ENCODE results near the gene ARL15.
A peak's percentile ranks its signal among the peaks of the same experiment; 100 is the strongest.

Gene ARL15

DNA sequence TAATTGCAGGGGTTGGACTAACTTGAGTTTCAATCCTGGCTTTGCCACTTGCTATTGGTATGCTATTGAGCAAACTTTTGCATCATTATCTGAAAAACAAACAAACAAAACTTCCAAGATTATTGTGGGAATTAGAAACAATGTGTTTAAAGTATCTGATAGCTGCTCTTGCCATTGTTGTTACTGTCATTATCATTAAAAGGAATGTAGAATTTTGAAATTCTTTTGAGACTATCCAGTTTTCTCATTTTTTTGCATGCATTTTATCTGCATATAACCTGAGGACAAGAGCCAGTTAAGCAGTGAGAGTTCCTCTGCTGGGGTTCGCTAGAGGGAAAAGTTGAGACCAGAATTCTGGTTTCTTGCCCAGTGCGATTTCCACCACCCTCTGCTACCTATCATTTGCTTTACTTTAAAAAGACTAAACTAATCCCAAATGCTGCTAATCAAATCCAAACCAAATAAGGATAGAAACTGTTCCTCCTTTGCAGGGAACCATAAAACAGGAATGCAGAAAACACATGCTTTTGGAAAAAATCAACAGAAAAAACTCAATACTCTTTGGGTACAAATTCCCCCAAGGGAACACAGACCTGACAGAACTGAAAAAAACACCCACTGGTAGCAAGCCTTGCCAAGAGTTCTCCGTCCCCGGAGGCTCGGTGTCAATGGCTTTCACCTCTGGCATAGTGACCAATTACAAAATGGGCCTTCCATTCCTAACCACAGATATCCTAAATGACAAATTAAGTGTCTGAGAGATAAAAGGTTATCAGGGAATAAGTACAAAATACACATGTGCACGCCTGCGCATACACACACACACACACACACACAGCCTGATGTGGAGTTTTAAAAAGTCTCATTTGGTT, 373.7 kb downstream of the ARL15 start:
- no peak for DNase-seq (ENCODE audit: low read depth)

DNA sequence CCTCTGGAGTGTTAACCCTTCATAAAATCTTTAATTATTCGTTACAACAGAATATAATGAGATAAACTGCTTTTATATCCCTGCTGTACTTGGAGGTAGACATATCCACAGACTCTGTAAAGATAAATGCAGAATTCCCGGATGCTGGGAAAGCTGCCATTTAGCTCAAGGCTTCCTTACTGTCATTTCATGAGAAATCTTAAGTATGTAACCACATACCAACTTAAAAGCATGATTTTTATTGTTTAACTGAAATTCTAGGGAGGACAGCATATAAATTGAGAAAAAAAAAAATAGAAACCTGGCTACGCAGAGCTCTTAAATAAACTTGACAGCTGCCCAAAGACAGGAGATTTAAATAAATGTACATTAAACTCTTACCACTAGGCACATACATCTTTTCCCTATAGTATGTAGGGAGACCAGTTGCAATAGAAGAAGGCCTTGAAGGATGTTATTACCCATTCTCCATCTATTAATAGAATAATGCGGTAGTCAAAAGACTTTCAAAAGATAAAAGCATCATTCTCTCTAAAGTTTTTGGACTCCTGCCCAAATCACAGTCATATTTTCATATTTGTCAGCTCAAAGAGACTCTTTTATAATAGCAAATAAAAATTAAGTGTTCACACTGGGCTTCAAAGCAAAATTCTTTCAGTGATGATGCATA, 376.1 kb downstream of the ARL15 start:
- DNase-seq (ENCODE audit: low read depth) = peak; percentile 27

DNA sequence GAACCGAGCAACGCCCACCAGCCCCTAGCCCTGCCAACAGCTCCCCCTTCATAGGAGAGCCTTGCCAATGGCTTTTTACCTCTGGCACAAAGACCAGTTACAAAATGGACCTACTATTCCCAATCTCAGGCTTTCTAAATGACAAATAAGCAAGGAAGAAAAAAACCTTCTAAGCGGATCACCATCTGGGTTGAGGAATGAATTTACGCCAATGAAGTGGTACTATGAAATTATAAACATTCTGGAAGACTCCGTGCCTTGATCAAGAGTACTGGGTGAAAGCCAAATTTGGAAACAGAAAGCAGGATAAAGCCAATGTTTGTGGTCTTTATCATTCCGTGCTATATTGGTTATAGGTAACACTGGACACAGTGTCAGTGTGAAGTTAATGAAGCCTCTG, 378.0 kb downstream of the ARL15 start:
- DNase-seq (ENCODE audit: low read depth) = no peak

DNA sequence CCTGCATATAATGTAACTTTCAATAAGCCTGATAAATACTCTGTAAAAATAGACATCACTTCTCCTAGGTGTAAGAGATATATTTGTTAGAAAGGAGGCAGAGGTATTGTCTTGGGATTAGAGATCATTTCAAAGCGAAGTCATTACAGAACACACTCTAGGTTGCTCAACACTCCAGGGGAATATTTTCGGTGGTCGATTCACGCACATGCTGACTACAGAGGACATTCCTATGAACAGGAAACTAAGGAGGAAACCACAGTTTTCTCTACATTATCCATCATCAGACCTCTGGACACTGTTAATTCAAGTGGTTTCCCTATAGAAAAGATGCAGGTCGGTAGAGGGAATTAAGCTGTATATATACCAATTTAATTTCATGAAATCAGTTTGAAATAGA, 379.9 kb downstream of the ARL15 start:
- peak; percentile 46 for DNase-seq (ENCODE audit: low read depth)

DNA sequence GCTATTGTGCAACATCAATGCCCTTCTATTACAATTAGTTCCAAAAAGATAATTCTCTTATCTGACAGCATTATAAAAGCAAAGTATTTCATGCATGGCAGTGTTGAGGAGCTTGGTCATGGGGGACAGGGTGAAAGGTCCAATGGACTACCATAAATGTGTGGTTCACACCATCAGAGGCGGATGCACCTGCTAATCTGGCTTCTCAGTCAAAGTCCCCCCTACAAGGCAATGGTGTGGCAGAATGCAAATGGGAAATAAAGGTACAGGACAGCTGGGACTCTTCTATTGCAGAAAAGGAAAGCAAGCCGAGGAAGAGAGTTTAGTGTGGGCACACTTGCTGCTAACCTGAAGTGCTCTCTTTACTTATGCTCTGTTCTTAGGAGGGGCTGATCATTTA, 380.8 kb downstream of the ARL15 start:
- DNase-seq (ENCODE audit: low read depth) = no peak

DNA sequence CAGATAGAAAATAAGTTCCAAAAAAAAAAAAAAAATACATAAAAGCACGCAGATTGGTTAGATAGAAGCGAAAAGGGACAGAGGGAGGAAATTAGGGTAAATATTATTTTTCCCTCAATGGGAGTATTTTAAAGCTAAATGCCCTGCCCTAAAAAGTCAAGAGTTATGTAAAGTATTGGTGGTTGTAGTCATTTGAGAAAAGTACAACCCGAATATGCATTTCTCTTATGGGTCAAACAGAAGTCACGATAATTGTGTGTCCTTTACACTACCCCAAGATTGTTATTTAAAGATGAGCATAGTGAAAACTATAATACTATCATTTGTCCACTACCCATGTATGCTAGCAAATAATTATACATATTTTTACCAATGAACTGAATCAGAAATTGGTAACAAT, 381.2 kb downstream of the ARL15 start:
- no peak for DNase-seq (ENCODE audit: low read depth)

DNA sequence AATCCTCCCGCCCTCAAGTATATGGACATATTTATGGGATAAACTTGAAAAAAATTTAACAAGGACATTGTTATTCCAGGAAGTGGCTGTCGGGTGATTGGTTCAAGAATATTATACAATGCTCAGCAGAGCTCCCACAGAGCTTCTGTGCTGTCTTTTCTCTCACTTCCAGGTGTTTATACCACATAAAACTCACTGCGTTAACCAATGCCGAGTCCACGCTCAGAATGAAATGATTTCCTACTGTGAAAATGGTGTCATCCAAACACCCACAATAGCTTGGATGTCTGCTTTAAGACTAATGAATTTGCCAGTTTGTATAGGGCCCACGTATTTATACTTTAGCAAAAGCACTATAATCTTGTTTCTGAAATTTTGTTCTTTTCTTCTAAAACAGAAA, 381.7 kb downstream of the ARL15 start:
- no peak for DNase-seq (ENCODE audit: low read depth)

DNA sequence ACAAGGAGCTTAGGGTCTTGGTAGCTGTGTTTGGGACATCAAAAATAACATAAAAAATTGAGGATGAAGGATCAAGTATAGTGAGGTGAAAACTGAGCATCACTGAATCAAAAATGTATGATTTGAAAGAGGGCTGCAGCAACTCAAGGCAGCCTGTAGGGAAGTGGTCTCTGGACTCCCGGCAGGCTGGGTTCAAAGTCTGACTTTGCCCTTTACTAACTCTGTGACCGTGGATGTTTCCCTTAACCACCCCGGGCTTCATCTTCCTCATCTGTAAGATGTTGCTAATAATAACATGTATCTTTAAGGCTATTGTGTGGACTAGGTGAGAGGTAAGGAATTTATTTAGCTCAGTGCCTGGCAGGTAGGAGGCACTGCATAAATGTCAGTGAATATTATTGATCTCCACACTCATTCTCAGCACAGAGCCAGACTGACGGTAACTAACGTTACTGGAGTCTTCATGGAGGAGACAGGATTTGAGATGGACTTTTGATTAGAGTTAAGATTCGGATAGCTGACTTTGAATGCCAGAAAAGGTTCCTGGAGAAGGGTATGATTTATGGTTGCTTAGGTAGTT, 382.6 kb downstream of the ARL15 start:
- DNase-seq (ENCODE audit: low read depth) = no peak

DNA sequence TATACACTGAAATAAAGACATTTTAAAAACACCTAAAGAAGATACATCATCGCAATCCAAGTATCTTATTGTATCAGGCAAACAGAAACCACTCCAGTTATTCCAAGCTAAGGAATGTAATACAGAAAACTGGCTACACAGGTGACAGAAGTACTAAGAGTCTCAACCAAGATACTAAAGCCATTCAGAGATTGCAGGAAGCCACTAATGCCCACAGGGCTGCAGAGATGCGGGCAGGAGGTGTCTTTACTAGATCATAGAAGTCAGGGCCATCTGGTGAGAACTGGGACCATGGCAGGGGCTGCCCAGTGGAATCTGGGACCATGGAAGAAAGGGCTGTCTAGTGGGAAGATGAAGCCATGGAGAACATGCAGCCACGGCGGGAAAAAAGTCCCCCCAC, 384.3 kb downstream of the ARL15 start:
- no peak for DNase-seq (ENCODE audit: low read depth)

DNA sequence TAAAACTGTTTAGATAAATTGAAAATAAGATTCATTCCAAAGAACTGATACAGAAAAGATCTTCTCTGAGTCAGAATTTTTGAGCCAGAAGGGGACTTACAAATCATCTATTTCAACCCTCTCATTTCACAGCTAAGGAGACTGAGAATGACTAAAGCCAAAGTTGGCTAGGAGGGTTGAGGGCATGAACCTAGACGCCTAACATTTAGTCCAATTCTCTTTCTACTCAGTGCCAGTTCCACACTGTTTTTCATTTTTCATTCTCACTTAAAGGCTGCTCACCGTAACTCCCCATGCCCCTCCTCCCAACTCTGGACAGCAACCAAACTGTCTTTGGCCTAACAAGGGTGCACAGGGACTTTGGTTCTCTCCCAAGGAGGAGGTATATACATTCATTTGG, 386.0 kb downstream of the ARL15 start:
- no peak for DNase-seq (ENCODE audit: low read depth)

DNA sequence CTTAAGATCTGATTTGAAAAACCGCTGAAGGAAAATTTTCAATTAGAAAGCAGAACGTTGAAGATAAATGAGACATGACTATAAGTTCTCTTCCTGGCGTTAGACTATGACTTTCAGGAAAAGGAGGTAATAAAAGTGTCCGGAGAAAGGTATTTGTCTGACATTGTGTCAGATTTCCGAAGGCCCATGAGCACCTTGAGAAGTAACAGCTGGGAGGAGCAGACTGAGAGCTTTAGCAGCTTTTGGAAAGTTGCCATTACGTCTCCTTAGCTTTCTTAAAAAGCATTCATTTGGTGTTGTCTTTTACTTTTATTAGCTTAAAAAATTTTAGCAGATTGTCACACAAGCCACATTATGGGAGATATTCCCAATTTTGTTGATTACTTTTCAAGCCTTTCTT, 386.4 kb downstream of the ARL15 start:
- no peak for DNase-seq (ENCODE audit: low read depth)

DNA sequence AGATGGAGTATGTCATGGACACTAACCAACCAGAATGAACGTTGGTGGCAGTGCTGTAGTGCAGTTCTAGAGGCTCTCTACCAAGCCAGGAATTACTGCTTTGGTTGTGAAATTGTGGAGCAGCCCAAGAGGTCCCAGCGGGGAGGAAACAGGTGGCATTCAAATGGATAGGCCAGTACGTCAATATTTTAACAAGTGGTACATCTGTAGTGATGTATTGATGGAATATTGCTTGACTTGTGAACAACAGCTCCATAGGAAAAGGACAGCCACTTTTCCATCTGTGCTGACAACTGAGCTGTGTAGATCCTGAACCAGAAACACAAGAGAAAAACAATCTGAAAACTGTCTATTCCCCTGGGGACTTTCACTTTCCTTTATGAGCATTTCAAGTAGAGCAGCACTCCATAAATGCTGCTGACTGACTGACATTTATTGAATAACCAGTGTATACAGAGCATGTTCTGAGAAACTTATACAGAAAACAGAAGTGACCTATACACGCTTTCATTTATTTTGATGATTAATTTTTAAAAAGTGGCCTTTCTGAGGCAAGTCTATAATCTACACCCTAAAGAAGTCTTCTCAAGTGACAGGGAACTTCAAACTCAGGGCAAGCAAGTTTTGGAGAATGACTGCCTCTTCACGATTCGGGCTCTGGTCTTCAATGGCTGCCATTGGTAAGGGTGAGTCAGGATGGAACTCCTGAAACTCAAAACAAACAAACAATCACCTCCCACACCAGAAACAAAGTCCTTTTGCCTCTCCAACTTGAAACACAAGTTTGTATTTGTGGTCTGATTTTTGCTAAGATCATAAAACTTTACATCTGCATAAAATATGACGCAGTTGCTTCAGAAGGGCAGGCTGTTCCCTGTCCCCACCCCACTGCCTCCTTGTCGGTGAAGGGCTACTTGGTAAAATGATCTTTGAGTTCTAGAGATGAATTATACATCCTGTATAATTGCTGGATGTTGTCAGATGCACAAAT, 387.6 kb downstream of the ARL15 start:
- no peak for DNase-seq (ENCODE audit: low read depth)

DNA sequence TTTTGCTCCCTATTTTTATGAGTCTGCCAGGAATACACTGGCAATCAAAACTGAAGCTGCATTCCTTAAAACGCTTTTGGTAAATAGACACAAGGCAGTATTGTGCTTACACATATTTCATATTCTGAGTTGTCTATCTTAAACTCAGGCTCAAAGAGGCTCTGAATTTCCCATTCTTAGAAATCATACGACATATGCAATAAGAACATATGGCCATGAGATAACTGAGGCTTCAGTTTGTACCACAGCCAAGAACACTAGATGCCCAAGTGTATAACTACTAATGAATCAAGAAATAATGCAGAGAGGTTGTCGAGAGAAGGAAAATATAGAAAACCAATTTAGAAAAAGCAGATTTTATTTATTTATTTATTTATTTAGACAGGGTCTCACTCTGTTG, 392.5 kb downstream of the ARL15 start:
- DNase-seq (ENCODE audit: low read depth) = no peak

DNA sequence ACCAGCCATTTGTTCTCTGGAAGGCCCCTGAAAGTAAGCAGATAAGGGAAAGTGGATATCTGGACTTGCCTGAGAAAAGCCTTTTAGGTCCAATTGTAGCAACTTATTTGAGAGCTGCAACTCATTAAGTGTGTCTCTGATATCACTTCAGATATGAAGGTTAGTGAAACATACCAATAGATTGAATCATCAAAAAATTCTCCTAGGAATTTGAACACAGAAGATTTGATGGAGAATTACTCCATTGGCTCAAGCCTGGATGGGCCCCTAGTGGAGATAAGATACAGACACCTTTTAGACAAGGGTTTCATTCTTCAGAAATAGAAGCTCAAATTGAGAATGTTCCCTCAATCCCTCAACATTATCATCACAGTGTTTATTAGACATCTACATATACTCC, 393.3 kb downstream of the ARL15 start:
- DNase-seq (ENCODE audit: low read depth) = peak; percentile 40

DNA sequence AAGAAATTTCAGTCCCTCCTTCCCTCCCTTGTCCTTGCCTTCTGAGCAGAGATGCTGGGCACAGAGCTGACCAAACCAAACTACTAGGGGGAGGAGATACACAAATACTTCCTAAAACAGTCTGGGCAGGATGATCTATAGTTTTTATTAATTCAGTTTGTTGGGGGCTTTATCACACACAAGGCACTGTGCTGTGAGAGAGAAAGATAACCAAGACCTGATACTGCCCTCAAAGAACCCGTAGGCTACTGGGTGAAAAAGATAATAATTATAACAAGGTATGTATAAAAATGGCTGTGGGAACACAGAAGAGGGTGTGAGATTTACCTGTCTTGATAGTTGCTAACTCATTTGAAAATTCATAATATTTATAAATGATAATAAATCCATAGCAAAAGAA, 395.3 kb downstream of the ARL15 start:
- no peak for DNase-seq (ENCODE audit: low read depth)

DNA sequence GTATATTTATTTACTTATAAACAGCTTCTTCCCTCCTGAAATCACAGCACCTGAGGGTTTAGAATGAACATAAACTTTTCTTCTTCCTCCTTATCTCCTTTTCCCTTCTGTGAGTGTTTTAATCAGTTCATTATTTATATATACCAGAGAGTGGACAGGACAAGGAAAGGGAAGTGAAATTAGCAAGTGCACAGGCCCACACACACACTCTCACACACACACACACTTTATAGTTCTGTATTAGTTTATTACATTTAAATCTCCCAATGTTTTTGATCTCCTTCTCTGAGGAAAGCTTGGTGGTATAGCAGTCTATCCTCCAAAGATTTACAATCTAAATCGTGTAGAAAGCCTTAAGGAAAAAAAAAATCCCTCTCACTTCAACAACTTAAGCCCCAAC, 396.4 kb downstream of the ARL15 start:
- no peak for DNase-seq (ENCODE audit: low read depth)

DNA sequence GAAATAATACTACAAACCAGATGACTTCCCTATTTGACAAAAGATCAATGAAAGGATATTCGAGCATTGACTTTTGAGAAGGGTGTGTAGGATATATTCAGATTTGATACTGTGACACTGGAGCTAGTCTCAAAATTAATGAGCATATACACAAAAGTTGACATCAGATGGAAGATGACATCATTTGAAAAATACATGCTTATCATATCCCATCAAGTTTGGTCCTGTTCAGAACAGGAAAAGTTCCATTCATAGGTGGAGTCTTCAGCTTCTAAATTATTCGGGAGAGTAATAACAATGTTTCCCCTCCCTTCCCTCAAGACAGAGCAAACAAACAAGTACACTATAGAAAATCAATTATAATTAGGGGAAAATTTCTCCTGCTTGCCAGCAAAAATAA, 401.6 kb downstream of the ARL15 start:
- DNase-seq (ENCODE audit: low read depth) = no peak

DNA sequence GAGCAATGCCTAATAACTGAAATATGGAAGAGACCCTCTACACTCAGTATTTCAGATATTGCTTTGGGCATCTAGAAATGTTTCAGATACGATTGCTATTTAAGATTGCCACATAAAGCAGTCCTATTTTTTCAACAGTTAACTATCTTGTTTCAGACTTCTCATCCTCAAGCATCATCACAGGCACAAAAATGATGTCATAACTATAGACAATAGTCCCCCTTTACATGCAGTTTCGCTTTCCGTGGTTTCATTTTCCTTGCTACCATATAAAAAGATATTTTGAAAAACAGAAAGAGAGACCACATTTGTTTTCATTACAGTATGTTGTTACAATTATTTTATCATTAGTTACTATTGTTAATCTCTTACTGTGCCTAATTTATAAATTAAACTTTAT, 402.5 kb downstream of the ARL15 start:
- DNase-seq (ENCODE audit: low read depth) = no peak

DNA sequence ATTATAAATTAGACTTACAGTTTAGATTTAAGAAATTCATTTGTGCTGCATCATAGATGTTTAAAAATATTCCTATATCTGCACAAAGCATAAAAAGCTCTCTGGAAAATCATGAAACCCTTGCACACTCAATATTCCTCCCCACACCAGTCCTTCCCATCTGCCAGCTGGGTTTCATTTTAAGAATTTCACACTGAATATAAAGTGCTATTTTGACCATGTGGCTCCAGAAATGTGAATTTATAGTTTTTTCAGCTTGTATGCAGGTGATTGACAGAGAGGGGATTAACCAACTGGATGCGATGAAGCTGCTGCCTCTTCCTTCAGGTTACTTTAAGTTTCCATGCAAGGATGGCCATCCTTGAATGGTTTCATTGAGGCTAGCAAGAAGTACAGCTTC, 403.6 kb downstream of the ARL15 start:
- DNase-seq (ENCODE audit: low read depth) = no peak

DNA sequence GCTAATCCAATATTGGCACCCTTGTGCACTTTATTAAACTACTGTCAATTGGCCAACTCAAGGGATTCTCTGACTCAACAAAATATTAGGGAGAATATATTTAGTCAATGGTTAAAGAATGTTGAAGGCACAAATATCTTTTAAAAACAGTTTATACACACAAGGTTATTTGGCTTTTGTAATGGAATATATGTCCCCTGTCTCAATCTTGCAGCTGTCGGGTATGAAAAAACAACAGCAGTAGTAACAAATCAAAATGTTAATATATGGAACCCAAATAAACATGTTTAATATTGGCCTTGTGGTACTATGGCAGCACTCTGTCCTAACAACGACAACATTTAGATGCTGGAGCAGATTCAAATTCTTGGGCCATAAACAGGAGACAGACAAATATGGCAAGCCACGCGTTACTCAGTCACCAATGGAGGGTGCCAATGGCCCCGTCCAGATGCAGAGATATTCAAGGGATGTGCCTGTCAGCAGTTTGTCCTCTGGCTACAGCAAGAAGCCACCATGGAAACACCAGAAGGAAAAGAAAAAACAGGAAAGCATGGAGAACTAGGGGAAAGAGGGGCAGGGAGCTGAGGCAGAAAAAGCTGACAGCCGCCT, 408.0 kb downstream of the ARL15 start:
- no peak for DNase-seq (ENCODE audit: low read depth)

DNA sequence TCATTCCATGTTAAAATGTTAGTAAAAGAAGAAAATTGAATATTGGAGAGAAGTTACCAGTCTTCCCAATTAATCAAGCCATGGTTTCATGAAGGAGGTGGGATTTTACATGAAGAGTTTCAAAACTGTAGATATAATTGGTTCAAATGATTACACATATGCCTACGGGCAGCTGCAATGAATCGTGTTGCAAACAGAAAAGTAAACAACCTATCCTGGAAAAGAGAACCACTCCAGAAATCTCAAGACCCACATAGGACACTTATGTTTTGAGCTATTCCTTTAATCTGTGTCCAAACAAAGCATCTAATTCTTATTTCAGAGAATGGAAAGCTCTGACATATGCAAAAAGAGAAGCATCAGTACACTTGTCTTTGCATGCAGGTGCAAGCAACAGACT, 409.7 kb downstream of the ARL15 start:
- no peak for DNase-seq (ENCODE audit: low read depth)
